ENCODE data around the gene SLC7A6. TPM values are rescaled to one million over a fixed set of nuclear protein-coding genes. Genes with fewer than 3 reads are reported as not detected.

SLC7A6 gene
- total and polyA plus RNA-seq, 2 of the 13 experiments (the other 11 are each of a cell fraction or from before 2014, with no cell fraction given), result 35.8 to 70.8 TPM

DNA sequence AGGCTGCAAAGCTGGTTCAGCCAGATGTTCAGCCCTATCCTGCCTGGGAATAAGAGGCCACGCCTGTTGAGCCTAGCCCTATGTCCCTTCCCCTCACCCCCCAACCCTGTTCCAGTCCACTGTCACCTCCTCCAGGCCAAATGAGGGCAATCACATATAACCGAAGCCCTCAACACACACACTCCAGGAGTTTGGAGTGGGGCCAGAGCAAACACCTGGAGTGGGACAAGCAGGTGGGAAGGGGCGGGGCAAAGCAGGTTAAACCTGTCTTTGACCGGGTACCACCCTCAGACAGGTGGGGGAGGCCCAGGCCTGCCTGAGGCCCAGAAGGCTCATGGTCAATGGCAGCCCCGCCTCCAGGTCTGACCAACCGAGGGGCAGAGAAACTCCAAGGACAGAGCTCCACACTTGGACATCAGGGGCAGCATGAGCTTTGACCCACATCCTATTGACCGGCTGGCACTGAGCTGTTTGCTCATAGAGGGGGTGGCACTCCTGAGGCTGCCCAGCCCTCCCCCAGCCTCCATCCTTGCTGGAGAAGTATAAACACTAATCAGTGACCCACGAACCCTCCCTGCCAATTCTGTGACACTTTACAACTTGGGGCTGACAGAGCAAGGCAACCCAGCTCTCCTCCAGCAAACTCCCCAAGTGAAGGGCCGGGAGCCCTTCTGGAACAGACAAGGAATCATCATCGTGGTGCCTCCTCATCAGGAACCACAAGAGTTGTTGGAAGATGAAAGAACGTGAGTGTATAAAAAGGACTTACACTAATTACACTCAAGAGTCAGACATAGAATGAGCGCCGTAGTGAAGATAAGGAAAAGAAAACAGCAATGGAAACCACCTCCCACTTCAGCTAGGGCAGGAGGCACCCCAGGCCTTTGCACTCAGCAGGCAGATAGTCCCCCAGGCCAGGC is 29.9 kb upstream of the SLC7A6 start (continued):
- TF ChIP-seq, protein P1, sequence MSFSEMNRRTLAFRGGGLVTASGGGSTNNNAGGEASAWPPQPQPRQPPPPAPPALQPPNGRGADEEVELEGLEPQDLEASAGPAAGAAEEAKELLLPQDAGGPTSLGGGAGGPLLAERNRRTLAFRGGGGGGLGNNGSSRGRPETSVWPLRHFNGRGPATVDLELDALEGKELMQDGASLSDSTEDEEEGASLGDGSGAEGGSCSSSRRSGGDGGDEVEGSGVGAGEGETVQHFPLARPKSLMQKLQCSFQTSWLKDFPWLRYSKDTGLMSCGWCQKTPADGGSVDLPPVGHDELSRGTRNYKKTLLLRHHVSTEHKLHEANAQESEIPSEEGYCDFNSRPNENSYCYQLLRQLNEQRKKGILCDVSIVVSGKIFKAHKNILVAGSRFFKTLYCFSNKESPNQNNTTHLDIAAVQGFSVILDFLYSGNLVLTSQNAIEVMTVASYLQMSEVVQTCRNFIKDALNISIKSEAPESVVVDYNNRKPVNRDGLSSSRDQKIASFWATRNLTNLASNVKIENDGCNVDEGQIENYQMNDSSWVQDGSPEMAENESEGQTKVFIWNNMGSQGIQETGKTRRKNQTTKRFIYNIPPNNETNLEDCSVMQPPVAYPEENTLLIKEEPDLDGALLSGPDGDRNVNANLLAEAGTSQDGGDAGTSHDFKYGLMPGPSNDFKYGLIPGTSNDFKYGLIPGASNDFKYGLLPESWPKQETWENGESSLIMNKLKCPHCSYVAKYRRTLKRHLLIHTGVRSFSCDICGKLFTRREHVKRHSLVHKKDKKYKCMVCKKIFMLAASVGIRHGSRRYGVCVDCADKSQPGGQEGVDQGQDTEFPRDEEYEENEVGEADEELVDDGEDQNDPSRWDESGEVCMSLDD (CRISPR knock-in tag; IDR thresholded peaks at IDR 0.05; ENCODE audit: borderline replicate concordance), result no peak
- TF ChIP-seq MBD4 (IDR thresholded peaks at IDR 0.05; ENCODE audit: borderline replicate concordance, low read length) (no peak), ZNF607 (CRISPR knock-in tag; IDR thresholded peaks at IDR 0.05; ENCODE audit: borderline replicate concordance) (0 out of 2 replicates have a peak, but pooled peaks have one; percentile 56), SAP130 (CRISPR knock-in tag; IDR thresholded peaks at IDR 0.05; ENCODE audit: low read depth) (peak; percentile 79), ELF3 (CRISPR knock-in tag; IDR thresholded peaks at IDR 0.05) (peak; percentile 54), XRCC5 (optimal IDR thresholded peaks at IDR 0.05; ENCODE audit: low read length) (no peak), KMT2A (CRISPR knock-in tag; IDR thresholded peaks at IDR 0.05) (no peak; the same call in 1 of the 2 replicates), BRCA1 (CRISPR knock-in tag; IDR thresholded peaks at IDR 0.05) (no peak), ZNF709 (CRISPR knock-in tag; IDR thresholded peaks at IDR 0.05) (no peak), DR1 (CRISPR knock-in tag; IDR thresholded peaks at IDR 0.05) (0 out of 2 replicates have a peak, but pooled peaks have one; percentile 43), MIER3 (CRISPR knock-in tag; IDR thresholded peaks at IDR 0.05; ENCODE audit: borderline replicate concordance) (peak; percentile 37; the same call in 1 of the 2 replicates), HOXA3 (CRISPR knock-in tag; IDR thresholded peaks at IDR 0.05) (peak; percentile 78), HNRNPLL (IDR thresholded peaks at IDR 0.05; ENCODE audit: low read depth, low read length, poor library complexity, severe bottlenecking) (no peak), SALL2 (CRISPR knock-in tag; IDR thresholded peaks at IDR 0.05) (0 out of 2 replicates have a peak, but pooled peaks have one; percentile 32), SP1 (IDR thresholded peaks at IDR 0.05) (no peak), SP1 (CRISPR knock-in tag; IDR thresholded peaks at IDR 0.05) (peak; percentile 48; the same call in 1 of the 2 replicates), ZNF878 (CRISPR knock-in tag; IDR thresholded peaks at IDR 0.05) (peak; percentile 37; the same call in 1 of the 2 replicates), ZNF788 (CRISPR knock-in tag; IDR thresholded peaks at IDR 0.05; ENCODE audit: borderline replicate concordance) (peak; percentile 15; the same call in 1 of the 2 replicates)
- TF ChIP-seq, protein P2, sequence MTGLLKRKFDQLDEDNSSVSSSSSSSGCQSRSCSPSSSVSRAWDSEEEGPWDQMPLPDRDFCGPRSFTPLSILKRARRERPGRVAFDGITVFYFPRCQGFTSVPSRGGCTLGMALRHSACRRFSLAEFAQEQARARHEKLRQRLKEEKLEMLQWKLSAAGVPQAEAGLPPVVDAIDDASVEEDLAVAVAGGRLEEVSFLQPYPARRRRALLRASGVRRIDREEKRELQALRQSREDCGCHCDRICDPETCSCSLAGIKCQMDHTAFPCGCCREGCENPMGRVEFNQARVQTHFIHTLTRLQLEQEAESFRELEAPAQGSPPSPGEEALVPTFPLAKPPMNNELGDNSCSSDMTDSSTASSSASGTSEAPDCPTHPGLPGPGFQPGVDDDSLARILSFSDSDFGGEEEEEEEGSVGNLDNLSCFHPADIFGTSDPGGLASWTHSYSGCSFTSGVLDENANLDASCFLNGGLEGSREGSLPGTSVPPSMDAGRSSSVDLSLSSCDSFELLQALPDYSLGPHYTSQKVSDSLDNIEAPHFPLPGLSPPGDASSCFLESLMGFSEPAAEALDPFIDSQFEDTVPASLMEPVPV (CRISPR knock-in tag; IDR thresholded peaks at IDR 0.05), result no peak
- TF ChIP-seq, protein P3, sequence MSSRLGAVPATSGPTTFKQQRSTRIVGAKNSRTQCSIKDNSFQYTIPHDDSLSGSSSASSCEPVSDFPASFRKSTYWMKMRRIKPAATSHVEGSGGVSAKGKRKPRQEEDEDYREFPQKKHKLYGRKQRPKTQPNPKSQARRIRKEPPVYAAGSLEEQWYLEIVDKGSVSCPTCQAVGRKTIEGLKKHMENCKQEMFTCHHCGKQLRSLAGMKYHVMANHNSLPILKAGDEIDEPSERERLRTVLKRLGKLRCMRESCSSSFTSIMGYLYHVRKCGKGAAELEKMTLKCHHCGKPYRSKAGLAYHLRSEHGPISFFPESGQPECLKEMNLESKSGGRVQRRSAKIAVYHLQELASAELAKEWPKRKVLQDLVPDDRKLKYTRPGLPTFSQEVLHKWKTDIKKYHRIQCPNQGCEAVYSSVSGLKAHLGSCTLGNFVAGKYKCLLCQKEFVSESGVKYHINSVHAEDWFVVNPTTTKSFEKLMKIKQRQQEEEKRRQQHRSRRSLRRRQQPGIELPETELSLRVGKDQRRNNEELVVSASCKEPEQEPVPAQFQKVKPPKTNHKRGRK (CRISPR knock-in tag; IDR thresholded peaks at IDR 0.05), result 0 out of 2 replicates have a peak, but pooled peaks have one; percentile 15
- TF ChIP-seq, protein P4, sequence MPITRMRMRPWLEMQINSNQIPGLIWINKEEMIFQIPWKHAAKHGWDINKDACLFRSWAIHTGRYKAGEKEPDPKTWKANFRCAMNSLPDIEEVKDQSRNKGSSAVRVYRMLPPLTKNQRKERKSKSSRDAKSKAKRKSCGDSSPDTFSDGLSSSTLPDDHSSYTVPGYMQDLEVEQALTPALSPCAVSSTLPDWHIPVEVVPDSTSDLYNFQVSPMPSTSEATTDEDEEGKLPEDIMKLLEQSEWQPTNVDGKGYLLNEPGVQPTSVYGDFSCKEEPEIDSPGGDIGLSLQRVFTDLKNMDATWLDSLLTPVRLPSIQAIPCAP (CRISPR knock-in tag; IDR thresholded peaks at IDR 0.05; ENCODE audit: low read depth), result no peak
